ENCODE data around the gene DOCK6. TPM values are rescaled to one million over a fixed set of nuclear protein-coding genes. Genes with fewer than 3 reads are reported as not detected.

The DOCK6 gene
- polyA plus RNA-seq, 1 donor (not counting 4 experiments of a cell fraction or from before 2014, with no cell fraction given) = 9.1 TPM

- DNase-seq (ENCODE audit: low read depth, low spot score) (no peak), FAIRE-seq (no peak)
- Histone ChIP-seq H3K79me2 (ENCODE audit: control insufficient read depth, insufficient read depth, low read length) (no peaks in the 10 kb centered on the region), H3K27me3 (ENCODE audit: control insufficient read depth, extremely low read depth, insufficient read depth, low read length) (no peaks in the 10 kb centered on the region), H2AFZ (ENCODE audit: control insufficient read depth, low read length) (no peak overlapping the region), H3K4me2 (ENCODE audit: control insufficient read depth, extremely low read depth, insufficient read depth, low read depth, low read length) (no peak overlapping the region), H3K4me3 (ENCODE audit: control insufficient read depth in 2 of 3, extremely low read depth in 1 of 3, insufficient read depth in 2 of 3, low read depth in 1 of 3, low read length in 3 of 3) (no peak overlapping the region), H3K36me3 (ENCODE audit: control insufficient read depth in 2 of 2, extremely low read depth in 1 of 2, insufficient read depth in 2 of 2, low read length in 2 of 2) (no peaks in the 10 kb centered on the region), H3K9ac (ENCODE audit: control insufficient read depth, extremely low read depth, insufficient read depth, low read length) (no peak overlapping the region), H3K9me3 (ENCODE audit: control insufficient read depth, low read depth, low read length) (no peaks in the 10 kb centered on the region), H3K4me1 (ENCODE audit: control insufficient read depth, extremely low read depth, insufficient read depth, low read length) (no peaks in the 10 kb centered on the region), H3K27ac (ENCODE audit: control insufficient read depth, insufficient read depth, low read length) (no peak overlapping the region), H3K9me1 (ENCODE audit: control insufficient read depth, extremely low read depth, insufficient read depth, low read length) (no peaks in the 10 kb centered on the region), H4K20me1 (ENCODE audit: control insufficient read depth, extremely low read depth, insufficient read depth, low read length) (no peaks in the 10 kb centered on the region)
- TF ChIP-seq, protein P1, sequence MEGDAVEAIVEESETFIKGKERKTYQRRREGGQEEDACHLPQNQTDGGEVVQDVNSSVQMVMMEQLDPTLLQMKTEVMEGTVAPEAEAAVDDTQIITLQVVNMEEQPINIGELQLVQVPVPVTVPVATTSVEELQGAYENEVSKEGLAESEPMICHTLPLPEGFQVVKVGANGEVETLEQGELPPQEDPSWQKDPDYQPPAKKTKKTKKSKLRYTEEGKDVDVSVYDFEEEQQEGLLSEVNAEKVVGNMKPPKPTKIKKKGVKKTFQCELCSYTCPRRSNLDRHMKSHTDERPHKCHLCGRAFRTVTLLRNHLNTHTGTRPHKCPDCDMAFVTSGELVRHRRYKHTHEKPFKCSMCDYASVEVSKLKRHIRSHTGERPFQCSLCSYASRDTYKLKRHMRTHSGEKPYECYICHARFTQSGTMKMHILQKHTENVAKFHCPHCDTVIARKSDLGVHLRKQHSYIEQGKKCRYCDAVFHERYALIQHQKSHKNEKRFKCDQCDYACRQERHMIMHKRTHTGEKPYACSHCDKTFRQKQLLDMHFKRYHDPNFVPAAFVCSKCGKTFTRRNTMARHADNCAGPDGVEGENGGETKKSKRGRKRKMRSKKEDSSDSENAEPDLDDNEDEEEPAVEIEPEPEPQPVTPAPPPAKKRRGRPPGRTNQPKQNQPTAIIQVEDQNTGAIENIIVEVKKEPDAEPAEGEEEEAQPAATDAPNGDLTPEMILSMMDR (optimal IDR thresholded peaks at IDR 0.05 in 1 of 3, IDR thresholded peaks at IDR 0.05 in 1 of 3, conservative IDR thresholded peaks at IDR 0.05 in 1 of 3; ENCODE audit: extremely low read depth in 1 of 3, insufficient read depth in 2 of 3, low read length in 3 of 3) = no peak
- no peak for TF ChIP-seq EZH2 (IDR thresholded peaks at IDR 0.05; ENCODE audit: low read length)
- dilution Hi-C loops (cut with MboI; ENCODE audit: extremely low pct_ligation_motif_present, low sequenced_read_pairs) = no loop called here
Measured at GRCh38 chr19:11174336-11174735, 88.0 kb downstream of the DOCK6 start.

GRCh38 chr19:11173516-11174155 lies 88.7 kb downstream of the DOCK6 start:
- Histone ChIP-seq H3K36me3 (ENCODE audit: control insufficient read depth in 2 of 2, extremely low read depth in 1 of 2, insufficient read depth in 2 of 2, low read length in 2 of 2) (no peaks in the 10 kb centered on the region), H3K4me1 (ENCODE audit: control insufficient read depth, extremely low read depth, insufficient read depth, low read length) (peaks cover 6% of the 10 kb centered on the region), H3K4me3 (ENCODE audit: control insufficient read depth in 2 of 3, extremely low read depth in 1 of 3, insufficient read depth in 2 of 3, low read depth in 1 of 3, low read length in 3 of 3) (no peak overlapping the region), H4K20me1 (ENCODE audit: control insufficient read depth, extremely low read depth, insufficient read depth, low read length) (no peaks in the 10 kb centered on the region), H2AFZ (ENCODE audit: control insufficient read depth, low read length) (no peak overlapping the region), H3K27me3 (ENCODE audit: control insufficient read depth, extremely low read depth, insufficient read depth, low read length) (no peaks in the 10 kb centered on the region), H3K27ac (ENCODE audit: control insufficient read depth, insufficient read depth, low read length) (no peak overlapping the region), H3K4me2 (ENCODE audit: control insufficient read depth, extremely low read depth, insufficient read depth, low read depth, low read length) (no peak overlapping the region), H3K9me3 (ENCODE audit: control insufficient read depth, low read depth, low read length) (no peaks in the 10 kb centered on the region), H3K9me1 (ENCODE audit: control insufficient read depth, extremely low read depth, insufficient read depth, low read length) (no peaks in the 10 kb centered on the region), H3K79me2 (ENCODE audit: control insufficient read depth, insufficient read depth, low read length) (no peaks in the 10 kb centered on the region), H3K9ac (ENCODE audit: control insufficient read depth, extremely low read depth, insufficient read depth, low read length) (no peak overlapping the region)
- no peak for FAIRE-seq
- no peak for DNase-seq (ENCODE audit: low read depth, low spot score)
- dilution Hi-C loops (cut with MboI; ENCODE audit: extremely low pct_ligation_motif_present, low sequenced_read_pairs) = no loop called here
- no peak for TF ChIP-seq EZH2 (IDR thresholded peaks at IDR 0.05; ENCODE audit: low read length)
- TF ChIP-seq, protein P1 (optimal IDR thresholded peaks at IDR 0.05 in 1 of 3, IDR thresholded peaks at IDR 0.05 in 1 of 3, conservative IDR thresholded peaks at IDR 0.05 in 1 of 3; ENCODE audit: extremely low read depth in 1 of 3, insufficient read depth in 2 of 3, low read length in 3 of 3) = no peak

All from keratinocyte (primary cell).